Measurements from ENCODE around the gene GK2. TPM values are rescaled to one million over a fixed set of nuclear protein-coding genes. Genes with fewer than 3 reads are reported as not detected.

The GK2 gene
- total RNA-seq: not detected
- total RNA-seq (2013): not detected

DNA sequence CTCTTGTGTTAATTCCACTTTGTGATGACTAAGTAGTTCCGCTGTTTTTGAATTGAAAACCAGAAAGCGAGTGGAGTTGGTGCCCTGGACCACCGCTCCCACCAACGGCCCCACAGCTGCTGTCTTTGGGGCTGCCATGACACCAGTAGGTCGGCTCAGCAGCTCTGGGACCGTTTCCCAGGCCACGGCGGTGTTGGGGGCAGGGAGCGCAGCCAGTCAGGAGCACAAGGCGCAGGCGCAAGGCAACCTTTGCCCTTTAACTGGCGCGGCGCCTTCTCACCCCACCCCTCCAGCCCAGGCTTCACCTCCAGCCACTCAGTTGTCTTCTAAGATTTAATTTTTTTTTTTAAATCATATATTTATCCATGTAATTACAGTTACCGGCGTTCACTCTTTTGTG lies at the start of gene GK2:
TSS of gene GK2 (minus strand) at position 166 of the 400 bp plus-strand sequence. CDS start at position 138, 28 bp downstream.
- Mint-ChIP-seq H3K27me3 (ENCODE audit: low read depth in 2 of 2) (no peaks in the 10 kb centered on the region), H3K4me3 (no peak within 1 kb of the TSS), H3K9me3 (peaks cover 12 to 18% of the 10 kb centered on the region in 2 donors), H3K36me3 (no peaks in the 10 kb centered on the region), H3K4me1 (no peaks in the 10 kb centered on the region), H3K27ac (no peak within 1 kb of the TSS)
- no peak for DNase-seq
- no peak for ATAC-seq
- H3K36me3 ChIP-seq (ENCODE audit: control insufficient read depth, insufficient read depth, low read length): no peaks in the 10 kb centered on the region
- WGBS (ENCODE audit: insufficient coverage): 91% methylated on average over 14 of the region's 16 CpGs
- intact Hi-C loops (cut with micrococcal nuclease): no loop called here
- no peak for TF ChIP-seq CTCF (IDR thresholded peaks at IDR 0.05)
- H3K4me1 ChIP-seq (ENCODE audit: control insufficient read depth, insufficient read depth, low read length): no peaks in the 10 kb centered on the region
- H3K27ac ChIP-seq (ENCODE audit: low read length): no peak within 1 kb of the TSS
- H3K9me3 ChIP-seq (ENCODE audit: control insufficient read depth, insufficient read depth, low read length): no peaks in the 10 kb centered on the region
- H3K4me3 ChIP-seq (ENCODE audit: low read length): no peak within 1 kb of the TSS
- no peaks in the 10 kb centered on the region for H3K27me3 ChIP-seq (ENCODE audit: control insufficient read depth, insufficient read depth, low read length)

- Mint-ChIP-seq H3K9me3 (peaks cover 0 to 1% of the 10 kb centered on the region in 2 donors), H3K27me3 (ENCODE audit: low read depth in 2 of 2) (no peaks in the 10 kb centered on the region), H3K4me1 (no peaks in the 10 kb centered on the region), H3K36me3 (no peaks in the 10 kb centered on the region), H3K4me3 (no peak overlapping the region), H3K27ac (no peak overlapping the region)
- no peak for TF ChIP-seq CTCF (IDR thresholded peaks at IDR 0.05)
- ATAC-seq (no peak), DNase-seq (no peak)
- Histone ChIP-seq H3K36me3 (ENCODE audit: control insufficient read depth, insufficient read depth, low read length) (no peaks in the 10 kb centered on the region), H3K4me1 (ENCODE audit: control insufficient read depth, insufficient read depth, low read length) (no peaks in the 10 kb centered on the region), H3K27me3 (ENCODE audit: control insufficient read depth, insufficient read depth, low read length) (no peaks in the 10 kb centered on the region), H3K4me3 (ENCODE audit: low read length) (no peak overlapping the region), H3K9me3 (ENCODE audit: control insufficient read depth, insufficient read depth, low read length) (no peaks in the 10 kb centered on the region), H3K27ac (ENCODE audit: low read length) (no peak overlapping the region)
- intact Hi-C loops (cut with micrococcal nuclease): no loop called here
- WGBS (ENCODE audit: insufficient coverage): 68% methylated on average over 5 of the region's 5 CpGs
Measured at GRCh38 chr4:79455216-79455615, 47.2 kb upstream of the GK2 start.

DNA sequence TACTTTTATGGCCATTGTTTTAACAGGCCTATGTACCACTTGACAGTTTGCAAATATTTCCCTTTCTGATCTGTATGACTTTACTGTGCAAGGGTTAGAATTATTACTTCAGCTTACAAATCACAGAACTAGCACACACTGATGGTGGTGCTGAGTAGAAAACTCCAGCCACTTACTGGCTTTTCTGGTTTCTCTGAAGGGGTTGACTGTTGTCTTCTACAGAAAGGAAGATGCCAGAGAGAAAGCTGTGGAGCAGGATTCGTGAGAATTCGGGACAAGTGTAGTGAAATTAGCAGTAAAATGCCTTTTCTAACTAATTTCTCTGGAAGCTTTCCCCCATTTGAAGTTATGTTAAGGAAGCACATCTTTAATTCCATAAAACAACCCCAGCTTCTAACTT lies 46.6 kb upstream of the GK2 start:
- no peaks in the 10 kb centered on the region for H3K36me3 Mint-ChIP-seq
- H3K36me3 ChIP-seq (ENCODE audit: control insufficient read depth, insufficient read depth, low read length): no peaks in the 10 kb centered on the region
- H3K4me3 Mint-ChIP-seq: no peak overlapping the region
- no peaks in the 10 kb centered on the region for H3K9me3 ChIP-seq (ENCODE audit: control insufficient read depth, insufficient read depth, low read length)
- H3K27me3 Mint-ChIP-seq (ENCODE audit: low read depth in 2 of 2): no peaks in the 10 kb centered on the region
- DNase-seq (no peak), ATAC-seq (no peak)
- H3K4me3 ChIP-seq (ENCODE audit: low read length): no peak overlapping the region
- H3K4me1 ChIP-seq (ENCODE audit: control insufficient read depth, insufficient read depth, low read length): no peaks in the 10 kb centered on the region
- H3K27ac ChIP-seq (ENCODE audit: low read length): no peak overlapping the region
- H3K9me3 Mint-ChIP-seq: peaks cover 0 to 2% of the 10 kb centered on the region in 2 donors
- TF ChIP-seq CTCF (IDR thresholded peaks at IDR 0.05): no peak
- intact Hi-C loops (cut with micrococcal nuclease): no loop called here
- H3K27me3 ChIP-seq (ENCODE audit: control insufficient read depth, insufficient read depth, low read length): no peaks in the 10 kb centered on the region
- no peaks in the 10 kb centered on the region for H3K4me1 Mint-ChIP-seq
- 54% methylated on average over 2 of the region's 2 CpGs for WGBS (ENCODE audit: insufficient coverage)
- no peak overlapping the region for H3K27ac Mint-ChIP-seq

DNA sequence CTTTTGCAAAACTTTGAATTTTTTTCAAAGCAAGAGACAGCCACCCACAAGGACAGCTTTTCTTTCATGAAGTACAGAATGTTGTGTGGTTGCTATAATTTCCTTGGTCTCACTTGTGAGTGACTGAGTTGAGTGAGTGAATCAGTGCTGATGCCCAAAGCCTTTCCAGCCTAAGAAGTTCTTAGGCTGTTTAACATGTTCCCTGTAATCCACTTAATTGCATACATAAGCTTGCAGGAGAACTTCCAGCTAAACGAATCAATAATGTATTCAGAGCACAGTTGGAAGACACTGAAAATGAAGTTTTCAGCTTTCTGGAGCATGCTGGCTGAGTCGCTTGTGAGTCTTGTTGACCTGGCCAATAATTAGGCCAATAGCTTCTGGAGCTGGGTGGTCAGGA lies 42.0 kb upstream of the GK2 start:
- Mint-ChIP-seq H3K4me3 (no peak overlapping the region), H3K36me3 (no peaks in the 10 kb centered on the region), H3K9me3 (peaks cover 4 to 5% of the 10 kb centered on the region in 2 donors), H3K27ac (no peak overlapping the region), H3K4me1 (no peaks in the 10 kb centered on the region), H3K27me3 (ENCODE audit: low read depth in 2 of 2) (no peaks in the 10 kb centered on the region)
- intact Hi-C loops (cut with micrococcal nuclease): no loop called here
- Histone ChIP-seq H3K4me3 (ENCODE audit: low read length) (no peak overlapping the region), H3K27me3 (ENCODE audit: control insufficient read depth, insufficient read depth, low read length) (no peaks in the 10 kb centered on the region), H3K4me1 (ENCODE audit: control insufficient read depth, insufficient read depth, low read length) (no peaks in the 10 kb centered on the region), H3K9me3 (ENCODE audit: control insufficient read depth, insufficient read depth, low read length) (peaks cover 3% of the 10 kb centered on the region), H3K36me3 (ENCODE audit: control insufficient read depth, insufficient read depth, low read length) (no peaks in the 10 kb centered on the region), H3K27ac (ENCODE audit: low read length) (no peak overlapping the region)
- no peak for TF ChIP-seq CTCF (IDR thresholded peaks at IDR 0.05)
- DNase-seq (no peak), ATAC-seq (no peak)
- WGBS (ENCODE audit: insufficient coverage): 80% methylated on average over 2 of the region's 2 CpGs

Data from natural killer cell (primary cell).